Stimulated activated CD4-positive, alpha-beta T cell treated with anti-CD3 and anti-CD28 coated beads, Interleukin-1b, Interleukin-23, amount 100 ng/mL, for 24 hours (primary cell): ENCODE measurements around the gene PTCHD4.
"Not testable (repeated sequence)": the region's sequence is repeated elsewhere in the genome, so short reads cannot be mapped to it uniquely, and the experiment has no call there.

Experiments used
- DNase-seq, 4 experiments: peaks; one replicate each; pipeline ENCODE4 v3.0.0-alpha.2; 2020; ENCODE audit warnings: low read depth in 4 of 4, low spot score in 1 of 4

The PTCHD4 gene

DNA sequence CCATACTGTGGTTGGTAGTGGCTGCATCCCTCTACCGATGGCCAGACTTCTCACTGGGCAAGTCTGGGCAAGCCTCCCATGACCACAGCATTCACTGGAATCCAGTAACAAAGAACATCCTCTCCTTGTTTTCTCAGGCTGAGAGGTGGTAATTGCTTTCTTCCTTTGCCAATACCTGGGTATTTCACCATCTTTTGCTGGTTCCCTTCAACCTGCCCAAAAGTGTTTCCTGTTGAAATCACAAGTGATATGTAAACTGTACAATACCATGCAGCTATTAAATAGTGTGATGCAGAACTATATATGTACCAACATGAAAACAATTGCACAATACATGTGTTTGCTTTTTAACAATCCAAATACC is at the start of gene PTCHD4:
TSS of gene PTCHD4 (minus strand) at position 55 of the 364 bp plus-strand sequence. CDS start 42,240 bp downstream, outside the sequence.
- DNase-seq = no peak

DNA sequence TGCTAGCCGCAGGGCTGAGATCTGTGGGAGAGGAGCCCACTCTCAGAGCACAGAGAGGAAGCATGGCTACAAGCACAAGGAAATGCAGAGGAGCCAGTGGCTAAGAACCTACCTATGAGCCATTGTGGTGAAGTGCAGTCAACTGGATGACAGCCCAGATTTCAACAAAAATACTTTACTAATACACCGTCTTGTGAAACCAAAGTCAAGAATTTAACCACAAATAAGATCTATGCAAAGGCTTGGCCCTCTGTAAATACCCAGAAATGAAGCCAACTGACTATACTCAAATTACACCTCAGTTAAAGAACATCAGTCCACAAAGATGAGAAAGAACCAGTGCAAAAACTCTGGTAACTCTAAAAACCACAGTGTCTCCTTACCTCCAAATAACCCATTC is 40.1 kb upstream of the PTCHD4 start:
- no peak for DNase-seq

DNA sequence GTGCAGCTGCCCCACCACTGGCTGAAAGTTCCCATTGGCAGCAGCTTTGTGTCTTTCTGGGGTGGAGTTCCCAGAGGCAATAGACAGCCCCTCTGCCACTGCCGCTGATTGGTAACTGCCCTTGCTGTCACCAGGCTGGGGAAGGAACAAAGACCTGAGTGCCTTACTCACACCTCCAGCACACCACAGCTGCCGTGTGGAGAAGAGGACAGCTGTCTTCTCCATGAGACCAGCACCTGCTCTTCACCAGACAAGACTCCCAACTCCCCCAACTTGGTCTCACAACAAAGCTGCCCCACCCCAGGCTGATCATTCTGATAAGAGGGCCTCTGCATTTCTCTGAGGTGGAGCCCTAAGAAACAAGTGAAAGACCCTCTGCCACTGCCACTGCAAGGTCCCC is 39.7 kb upstream of the PTCHD4 start:
- no peak for DNase-seq

DNA sequence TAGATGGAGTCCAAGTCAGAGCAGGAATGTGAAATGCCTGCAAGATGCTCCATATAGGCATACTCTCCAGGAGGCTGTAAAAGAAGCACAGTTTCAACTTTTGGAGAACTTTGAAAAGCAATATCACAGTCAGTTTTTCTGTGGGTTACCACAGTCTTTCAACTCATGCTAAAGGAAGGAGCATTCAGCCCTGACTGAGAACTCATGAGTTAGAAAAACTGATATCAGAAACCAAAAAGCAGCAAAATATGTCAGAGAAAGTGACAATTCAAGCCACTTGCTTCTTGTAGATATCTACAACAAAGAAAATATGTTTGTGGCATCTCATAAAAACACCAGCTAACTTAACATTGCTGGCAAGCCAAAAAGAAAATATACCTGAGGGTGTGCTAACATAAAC is 36.1 kb upstream of the PTCHD4 start:
- DNase-seq = no peak

DNA sequence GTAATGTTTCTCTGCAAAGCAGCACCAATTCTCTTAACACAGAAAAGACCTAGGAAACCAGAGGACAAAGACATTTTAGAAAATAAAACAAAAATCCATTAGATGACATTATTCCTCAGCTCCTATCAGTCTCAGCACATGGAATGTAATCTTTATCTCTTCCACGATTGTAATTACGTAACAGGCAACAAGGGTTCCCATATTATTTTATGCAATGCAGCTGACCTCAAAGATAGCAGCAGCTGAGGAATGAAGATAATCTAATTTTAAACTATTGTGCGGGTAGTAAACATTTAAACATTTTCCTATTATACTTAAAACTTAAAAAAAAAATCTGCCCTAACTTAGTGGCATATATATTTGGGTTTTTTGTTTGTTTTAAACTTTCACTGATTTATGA is 33.0 kb upstream of the PTCHD4 start:
- no peak for DNase-seq

DNA sequence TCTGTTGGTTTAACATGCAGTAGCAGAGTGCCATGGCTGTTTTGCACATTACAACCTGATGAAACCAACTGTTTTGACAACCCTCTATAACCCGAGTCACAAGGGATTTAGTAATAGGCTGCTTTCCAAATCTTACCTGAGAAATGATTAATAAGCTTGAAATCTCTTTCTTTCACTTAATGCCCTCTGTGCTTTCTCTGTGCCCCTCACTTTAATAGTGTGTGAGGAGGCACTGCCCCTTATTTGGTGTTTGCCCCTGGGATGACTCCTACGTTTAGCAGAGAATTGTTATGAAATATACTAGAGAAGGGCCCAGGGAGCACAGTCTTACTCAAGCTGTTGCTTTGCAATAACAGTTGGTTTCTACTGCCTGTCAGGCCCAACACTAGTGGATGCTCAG is 31.0 kb upstream of the PTCHD4 start:
- no peak for DNase-seq

DNA sequence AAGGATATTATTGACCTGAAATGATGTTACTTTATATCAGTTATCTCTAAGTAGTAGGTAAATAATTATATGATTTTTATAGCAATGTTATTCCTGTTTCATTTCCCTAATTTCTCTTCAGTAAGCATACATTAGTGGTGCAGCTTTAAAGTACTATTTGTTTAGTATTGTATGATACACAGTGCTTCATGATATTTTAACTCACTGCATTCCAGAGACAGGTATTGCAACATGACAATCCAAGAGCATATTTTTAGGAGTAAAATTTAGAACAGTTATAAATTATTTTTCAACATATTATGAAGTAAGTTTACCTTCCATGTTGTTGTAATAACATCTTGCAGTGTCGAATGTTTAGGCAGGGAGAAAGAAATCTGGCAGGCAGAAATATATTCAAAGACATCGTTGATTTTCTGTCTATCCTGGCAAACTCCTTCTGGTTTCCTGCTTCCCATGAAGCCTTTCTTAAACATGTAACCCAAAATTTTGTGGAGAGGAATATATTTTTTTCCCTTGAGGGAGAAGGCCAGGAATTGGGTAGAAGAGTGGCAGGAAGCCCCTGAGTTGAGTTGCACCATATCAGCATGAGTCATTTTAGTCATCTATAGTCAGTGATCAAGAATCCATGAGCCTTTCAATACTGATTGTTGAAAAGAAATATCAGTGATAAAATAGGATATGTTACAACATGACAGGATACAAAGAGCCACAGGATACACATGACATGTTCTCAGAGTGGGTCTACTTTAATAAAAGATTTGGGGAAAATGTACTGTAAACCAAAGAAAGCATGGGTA is 29.0 kb upstream of the PTCHD4 start:
- DNase-seq = no peak

DNA sequence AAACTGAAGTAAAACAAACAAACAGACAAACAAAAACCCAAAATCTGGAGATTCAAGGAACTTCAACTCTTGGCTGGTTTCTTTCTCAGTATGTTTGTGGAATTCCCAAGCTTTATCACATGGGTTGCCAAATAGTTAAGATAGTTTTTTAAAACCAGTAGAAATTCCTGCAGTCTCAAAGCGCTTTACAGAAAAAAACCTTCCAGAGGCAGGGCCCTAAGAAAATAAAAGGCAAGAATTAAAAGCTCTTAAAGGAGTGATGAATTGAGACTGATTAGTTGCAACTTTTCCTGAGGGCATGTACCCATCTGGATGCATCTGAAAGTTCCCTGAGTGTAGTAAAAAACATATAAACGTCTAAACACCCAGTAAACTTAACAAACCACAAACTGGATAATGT is 25.9 kb upstream of the PTCHD4 start:
- DNase-seq = no peak

DNA sequence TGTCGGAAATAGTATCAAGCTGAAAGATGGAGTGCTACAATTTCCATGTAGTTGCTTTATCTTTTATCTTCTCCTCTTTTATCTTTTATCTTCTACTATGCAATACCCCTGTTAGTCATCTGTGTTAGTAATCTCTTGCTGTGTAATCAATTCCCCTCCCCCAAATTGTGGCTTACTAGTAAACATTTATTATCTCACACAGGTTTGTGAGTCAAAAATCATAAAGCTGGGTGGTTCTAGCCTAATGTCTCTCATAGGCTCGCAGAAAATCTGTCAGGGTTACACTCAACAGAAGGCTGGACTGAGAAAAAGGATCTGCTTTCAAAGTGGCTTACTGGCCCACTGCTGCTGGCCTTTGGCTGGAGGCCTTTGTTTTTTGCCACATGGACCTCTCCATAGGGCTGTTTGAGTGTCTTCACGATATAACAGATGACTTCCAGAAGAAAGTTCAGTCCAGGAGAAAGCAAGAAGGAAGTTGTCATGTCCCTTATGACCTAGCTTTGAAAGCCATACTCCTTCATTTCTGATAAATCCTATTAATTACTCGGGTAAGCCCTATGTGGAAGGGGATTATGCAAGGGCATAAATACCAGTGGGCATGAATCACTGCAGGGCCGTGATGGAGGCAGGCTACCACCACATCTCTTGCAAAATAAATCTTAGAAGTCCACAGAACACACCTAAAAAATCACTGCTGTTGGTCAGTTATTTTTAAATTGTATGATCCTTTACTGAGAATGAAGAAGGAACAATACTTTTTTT is 24.5 kb upstream of the PTCHD4 start:
- DNase-seq = no peak

DNA sequence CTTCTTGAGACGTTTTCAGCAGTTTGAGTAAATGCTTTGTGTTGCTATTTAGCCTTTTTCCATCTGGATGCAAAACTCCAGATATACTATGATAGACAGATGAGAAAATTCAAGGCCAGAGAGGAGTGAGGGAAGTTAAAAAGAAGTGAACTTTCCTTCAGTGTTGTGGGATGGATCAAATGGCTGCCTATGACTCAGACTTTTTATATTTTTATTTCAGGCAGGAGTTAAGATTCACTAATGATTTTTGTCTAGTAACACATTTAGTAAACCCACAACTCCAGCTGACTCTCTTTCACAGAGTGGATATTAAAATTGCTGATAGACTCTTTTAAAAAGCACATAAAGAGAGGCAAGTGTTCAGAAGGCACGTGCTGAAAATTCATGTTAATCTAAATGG is 23.2 kb upstream of the PTCHD4 start:
- DNase-seq = no peak

DNA sequence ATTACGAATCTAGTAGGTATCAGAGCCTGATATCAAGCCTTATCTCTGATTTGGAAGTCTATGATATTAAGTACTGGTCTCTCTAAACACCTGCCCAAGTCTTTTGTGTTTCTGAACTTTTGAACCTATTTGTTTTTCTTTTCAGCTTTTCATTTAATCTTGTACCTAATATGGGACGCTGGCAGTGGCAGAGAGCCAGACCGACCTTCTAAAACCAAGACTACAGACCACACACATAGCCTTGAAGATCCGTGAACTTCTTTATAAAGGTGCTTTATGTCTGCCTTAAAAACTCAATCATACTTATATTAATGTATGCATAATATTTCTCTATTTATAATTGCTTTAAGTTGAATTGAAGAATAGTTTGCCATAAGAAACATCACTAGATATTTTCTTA is 12.6 kb upstream of the PTCHD4 start:
- DNase-seq = no peak

DNA sequence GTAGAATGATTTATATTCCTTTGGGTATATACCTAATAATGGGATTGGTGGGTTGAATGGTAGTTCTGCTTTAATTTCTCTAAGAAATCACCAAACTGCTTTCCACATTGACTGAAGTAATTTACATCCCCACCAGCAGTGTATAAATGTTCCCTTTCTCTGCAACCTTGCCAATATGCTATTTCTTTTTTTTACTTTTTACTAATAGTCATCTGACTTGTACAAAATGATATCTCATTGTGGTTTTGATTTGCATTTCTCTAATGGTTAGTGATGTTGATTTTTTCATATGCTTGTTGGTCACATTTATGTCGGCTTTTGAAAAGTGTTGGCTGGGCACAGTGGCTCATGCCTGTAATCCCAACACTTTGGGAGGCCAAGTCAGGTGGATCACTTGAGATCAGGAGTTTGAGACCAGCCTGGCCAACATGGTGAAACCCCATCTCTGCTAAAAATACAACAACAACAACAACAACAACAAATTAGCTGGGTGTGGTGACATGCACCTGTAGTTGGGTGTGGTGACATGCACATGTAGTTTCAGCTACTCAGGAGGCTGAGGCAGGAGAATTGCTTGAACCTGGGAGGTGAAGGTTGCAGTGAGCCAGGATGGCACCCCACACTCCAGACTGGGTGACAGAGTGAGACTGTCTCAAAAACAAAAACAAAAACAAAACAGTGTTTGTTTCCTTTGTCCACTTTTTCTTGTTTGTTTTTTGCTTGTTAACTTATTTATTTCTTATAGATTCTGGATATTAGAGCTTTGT is 11.2 kb upstream of the PTCHD4 start:
- not testable (repeated sequence) for DNase-seq

DNA sequence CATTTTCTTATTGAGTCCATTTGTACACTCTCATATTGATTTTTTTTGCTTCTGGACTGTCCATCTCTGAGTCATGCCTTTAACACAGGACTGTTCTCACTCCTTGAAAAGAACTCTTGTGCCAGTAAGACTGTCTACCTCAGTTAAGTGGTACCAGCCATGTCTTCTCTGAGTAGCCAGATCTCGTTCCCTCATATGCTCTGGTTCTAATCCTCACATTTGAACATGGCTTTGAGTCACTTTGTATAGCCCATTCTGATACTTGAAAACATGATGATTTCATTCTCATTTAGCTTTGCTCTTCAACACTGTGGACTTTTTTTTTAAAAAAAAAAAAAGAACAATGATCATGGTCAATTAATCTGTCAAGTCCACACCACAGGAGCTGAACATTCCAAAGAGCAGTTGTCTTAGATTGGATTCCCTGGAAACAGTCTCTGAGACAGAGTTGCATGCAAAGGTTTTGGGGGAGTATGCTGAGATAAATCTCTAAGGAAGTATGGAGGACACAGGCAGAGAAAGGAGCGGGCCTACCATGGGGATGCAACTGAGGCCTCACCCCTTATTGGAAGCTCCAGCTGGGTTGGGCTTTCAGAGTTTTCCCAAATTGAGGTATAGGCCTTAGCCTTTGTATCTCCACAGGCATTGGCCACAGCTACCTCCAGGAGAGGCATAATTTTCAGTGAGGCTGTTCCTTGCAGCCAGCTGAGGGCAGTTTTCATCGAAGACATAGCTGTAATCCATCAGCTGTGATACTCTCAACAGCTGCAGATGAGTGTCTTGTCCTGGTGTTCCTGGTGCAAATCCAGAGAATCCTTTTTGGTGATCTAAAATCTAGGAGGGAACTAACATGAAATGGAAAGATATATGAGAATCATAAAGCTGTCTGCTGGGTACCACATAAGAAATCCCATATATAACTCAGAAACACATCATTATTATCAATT is 6.0 kb upstream of the PTCHD4 start:
- DNase-seq = no peak

DNA sequence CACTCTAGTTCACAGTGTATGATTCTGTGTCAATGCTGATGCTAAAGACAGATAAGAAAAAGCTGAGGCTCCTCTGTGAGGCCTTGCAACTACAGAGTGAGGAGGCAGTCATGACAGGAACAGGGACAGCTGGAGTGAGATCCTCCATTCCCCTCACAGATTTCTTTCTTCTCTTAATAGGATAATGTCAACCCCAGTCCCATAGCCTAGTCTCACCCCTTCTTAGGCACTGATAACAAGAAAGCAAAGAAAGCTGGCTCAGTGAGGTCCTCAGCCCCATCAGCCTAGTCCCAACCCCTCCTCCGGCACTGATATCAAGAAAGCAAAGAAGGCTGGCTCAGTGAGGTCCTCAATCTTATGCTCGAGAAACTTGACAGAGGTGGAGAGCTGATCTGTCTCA is 2.1 kb upstream of the PTCHD4 start:
- DNase-seq = no peak

DNA sequence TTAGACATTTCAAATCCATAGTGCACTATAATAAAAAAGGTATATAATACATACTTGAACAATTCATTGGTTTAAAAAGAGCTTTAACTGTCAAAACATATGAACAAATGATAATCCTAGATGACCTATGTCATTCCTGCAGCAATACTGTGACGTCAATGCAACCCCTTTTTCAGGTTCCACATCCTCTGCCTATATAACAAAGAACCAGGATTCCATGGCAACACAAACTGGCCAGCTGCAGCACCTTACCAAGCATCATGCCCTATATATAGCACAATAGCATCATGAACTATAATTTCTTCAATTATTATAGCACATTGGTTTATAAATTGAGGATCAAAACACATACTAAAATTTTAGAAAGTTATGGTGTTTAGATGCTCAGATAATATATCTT is 578 bp upstream of the PTCHD4 start:
- no peak for DNase-seq

DNA sequence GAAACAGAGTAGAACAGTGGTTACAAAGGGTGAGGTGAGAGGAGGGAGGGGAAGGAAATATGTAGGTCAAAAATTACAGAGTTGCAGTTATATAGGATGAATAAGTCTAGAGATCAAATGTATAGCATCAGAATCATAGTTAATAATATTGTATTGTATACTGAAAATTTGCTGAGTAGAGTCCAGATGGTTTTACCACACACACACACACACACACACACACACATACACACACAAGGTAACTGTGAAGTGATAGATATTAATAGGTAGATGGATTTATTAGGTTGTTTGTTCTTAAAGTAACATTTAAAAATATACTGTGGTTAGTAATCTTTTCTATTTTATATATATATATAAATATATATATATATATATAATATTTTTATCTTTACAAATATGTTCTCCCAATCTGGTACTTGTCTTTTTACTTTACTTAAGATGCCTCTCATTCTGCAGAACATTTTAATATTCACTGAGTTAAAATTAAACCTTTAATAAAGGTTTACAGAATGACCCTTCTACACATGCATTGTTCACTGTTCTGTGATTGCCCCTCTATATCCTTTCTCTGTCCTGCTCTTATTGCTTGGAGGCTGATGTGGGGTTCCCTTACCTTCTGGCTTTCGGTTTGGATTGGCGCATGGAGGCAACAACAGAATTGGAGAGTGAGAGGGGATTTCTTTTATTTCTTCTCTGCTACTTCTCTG is 408 bp downstream of the PTCHD4 start:
- no peak for DNase-seq

DNA sequence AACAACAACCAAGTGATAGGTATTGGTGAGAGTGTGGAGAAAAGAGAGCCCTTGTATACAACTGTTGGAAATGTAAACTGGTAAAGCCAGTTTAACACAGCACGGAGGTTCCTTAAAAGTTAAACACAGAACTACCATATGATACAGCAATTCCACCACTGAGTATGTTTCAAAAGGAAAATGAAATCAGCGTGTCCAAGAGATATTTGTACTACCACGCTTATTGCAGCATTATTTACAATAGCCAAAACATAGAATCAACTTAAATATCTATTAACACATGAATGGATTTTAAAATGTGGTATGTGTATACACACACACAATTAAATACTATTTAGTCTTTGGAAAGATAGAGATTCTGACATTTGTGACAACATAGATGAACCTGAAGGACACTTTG is 1.1 kb downstream of the PTCHD4 start:
- no peak for DNase-seq

DNA sequence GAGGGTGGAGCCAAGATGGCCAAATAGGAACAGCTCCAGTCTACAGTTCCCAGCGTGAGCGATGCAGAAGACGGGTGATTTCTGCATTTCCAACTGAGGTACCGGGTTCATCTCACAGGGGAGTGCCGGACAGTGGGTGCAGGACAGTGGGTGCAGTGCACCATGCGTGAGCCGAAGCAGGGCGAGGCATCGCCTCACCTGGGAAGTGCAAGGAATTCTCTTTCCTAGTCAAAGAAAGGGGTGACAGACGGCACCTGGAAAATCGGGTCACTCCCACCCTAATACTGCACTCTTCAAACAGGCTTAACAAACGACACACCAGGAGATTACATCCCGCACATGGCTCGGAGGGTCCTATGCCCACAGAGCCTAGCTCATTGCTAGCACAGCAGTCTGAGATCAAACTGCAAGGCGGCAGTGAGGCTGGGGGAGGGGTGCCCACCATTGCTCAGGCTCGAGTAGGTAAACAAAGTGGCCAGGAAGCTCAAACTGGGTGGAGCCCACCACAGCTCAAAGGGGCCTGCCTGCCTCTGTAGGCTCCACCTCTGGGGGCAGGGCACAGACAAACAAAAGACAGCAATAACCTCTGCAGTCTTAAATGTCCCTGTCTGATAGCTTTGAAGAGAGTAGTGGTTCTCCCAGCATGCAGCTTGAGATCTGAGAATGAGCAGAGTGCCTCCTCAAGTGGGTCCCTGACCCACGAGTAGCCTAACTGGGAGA is 8.4 kb downstream of the PTCHD4 start:
- DNase-seq = not testable (repeated sequence)

DNA sequence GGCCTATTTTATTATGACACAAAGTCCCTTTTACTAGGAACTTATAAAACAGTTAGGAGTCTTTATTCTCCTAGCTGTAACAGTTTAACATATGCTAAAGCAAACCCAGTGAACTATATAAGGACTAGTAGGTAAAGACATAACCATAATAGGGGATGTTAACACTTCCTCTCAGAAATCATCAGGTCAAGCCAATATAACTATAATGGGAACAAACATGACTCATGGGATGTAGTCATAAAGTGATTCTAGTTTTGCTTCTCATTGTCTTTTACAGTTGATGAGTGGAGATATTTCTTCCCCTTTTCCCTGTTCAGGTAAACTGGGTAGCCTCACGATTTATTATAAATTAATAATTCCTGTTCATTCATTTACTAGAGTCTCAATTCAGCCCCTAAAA is 9.7 kb downstream of the PTCHD4 start:
- DNase-seq = no peak

DNA sequence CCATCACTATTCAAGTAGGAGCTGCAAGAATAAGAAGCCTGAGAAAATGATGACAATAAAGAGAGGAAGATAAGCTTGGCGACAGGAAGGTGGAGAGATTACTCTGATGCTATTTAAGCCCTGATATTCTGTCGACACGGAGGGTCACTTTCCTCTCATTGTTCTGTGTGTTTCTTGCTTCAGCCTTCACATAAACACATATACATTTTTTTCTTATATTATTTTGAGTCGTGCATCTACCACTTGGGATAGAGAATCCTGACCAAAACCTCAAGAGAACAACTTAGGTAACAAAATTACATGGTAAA is 10.5 kb downstream of the PTCHD4 start:
- no peak for DNase-seq
